A204.1 (cell line): ENCODE data around the gene ZBTB33.

ENCODE experiments used
- FAIRE-seq: peaks from 2 replicates; lab custom pipeline; 2012; peaks lifted over from hg19 to GRCh38; lab: Jason Lieb, UNC

Gene ZBTB33

DNA sequence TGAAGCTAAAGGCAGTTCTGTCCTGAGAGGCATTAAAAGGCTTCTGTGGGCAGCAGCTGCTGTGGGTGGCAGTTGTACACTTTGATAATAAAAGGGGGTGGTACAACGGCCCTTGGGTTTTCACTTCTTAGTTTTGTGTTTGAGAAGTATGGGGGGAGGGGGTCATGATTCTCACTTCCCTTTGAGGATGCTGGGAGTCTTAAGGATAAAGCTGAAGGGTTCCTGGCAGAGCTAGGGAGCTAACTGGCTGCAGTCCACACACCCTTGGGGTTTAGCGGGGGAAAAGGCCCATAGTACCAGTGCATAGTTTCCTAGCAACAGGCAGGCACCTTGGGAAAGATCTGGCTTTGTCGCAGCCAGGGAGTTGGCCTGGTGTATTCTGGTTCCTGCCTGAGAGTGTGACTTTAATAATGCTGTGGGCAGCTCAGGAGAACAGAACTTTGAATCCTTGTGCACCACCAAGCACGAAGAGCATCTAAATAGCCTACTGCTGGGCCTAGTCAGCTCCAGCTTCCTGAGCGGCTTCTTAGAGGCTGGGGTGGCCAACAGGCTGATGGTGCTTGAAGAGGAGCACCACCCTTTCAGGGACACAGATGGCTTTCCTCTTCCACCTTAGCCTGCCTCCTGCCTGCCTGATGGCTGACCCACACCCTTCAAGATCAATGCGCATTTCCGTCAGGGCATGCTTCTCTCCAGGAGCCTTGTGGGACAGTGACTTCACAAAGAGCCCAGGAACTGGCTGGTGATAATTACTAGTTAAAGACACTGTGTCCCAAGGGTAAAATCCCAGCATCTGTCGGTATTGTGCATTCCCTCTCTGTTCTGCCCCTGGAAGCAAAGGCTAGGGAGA is 12.5 kb downstream of the ZBTB33 start:
- FAIRE-seq = no peak

DNA sequence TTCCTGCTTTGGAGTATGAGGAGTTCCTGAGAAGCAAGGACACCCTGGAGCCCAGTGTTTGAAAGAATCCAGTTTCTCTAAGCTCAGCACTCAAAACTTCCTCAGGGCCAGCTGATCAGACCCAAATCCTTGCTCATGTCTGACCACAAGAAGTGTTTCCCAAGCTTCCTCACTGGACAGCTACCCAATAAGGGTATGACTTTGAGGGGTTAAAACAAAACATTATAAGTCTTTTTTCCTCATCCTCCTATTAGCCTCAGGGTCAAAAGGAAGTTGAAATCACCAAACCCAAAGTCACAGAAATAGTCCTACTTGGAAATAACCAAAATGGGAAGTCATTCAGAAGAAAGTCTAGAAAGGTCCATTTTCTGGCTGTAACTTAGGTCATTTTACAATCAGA is 13.7 kb downstream of the ZBTB33 start:
- FAIRE-seq = no peak

DNA sequence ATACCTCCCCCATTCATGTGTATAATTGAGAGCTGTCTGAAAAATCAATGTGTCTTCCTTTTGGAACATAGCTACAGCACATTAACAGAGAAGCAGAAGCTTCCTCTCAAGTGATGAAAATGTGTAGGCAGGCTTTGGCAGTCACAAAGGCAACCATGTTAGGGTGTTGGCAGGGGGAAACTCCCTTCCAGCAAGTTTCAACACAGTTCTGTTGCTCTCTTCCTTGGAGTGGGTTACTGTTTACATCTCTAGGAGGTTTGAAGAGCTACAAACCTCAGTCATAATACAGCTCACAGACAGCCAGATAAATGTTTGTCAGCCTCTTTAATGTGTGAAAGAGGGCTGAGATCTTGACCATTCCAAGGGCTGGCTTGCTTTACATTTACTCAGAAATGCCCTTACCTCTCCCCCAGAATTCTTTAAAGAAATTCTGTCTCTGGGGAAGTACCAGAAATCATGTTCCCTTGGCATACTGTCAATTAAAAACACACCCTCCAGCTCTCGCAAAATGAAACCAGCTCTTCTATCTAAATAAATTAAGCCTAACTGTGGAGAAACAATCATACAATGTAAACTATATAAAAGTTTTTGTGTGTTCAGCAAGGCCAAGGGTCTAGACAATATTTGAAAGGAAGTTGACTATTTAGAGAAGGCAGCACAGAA is 18.9 kb downstream of the ZBTB33 start:
- no peak for FAIRE-seq

DNA sequence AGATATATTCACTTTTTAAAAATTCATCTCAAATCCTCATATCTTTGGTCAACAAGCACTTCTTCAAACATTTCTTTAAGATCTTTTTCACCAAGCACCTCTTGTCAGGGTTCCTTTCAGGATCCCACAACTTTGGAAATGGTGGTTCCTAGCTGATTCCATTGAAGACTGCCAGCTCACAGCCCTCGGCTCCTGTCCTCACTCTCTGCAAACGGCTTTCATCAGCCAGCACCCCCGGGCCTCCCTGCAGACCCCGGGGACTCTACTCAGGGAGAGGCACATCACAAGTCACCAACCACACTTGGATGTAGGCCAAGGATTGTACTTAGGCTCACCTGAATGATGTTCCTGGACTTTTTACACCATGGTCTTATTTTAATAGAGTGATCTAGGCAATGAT is 20.0 kb downstream of the ZBTB33 start:
- FAIRE-seq = no peak

DNA sequence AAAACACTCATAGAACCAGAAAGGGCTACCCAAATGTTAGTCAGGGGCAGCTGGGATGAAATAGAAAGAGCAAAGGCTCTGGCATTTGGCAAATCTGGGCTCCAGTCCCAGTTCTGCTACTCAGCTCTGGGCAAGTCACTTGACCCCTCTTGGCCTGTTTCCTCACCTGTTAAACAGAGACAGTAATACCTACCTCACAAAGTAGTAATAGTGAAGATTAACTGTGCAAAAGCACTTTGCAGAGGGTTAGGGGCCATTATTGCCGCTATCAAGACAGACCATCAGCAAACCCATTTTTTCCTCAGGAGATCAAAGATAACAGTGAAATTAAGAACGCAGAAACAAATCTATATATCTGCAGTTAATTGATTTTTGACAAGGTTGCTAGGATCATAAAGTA is 20.6 kb downstream of the ZBTB33 start:
- no peak for FAIRE-seq

DNA sequence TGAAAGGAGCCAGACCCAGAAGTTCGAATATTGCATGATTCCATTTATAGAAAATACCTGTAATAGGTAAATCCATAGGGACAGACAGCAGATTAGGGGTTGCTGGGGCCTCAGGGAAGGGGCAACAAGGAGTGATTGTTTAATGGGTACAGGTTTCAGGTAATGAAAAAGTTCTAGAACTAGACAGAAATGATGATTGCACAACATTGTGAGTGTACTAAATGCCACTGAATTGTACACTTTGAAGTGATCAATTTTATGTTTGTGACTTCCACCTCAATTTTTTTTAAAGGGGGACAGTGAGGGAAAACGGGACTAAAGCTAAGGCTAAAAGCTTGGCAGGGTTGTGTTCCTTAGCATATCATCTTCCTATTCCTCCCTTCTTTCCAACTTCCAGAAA is 23.5 kb downstream of the ZBTB33 start:
- FAIRE-seq = no peak

DNA sequence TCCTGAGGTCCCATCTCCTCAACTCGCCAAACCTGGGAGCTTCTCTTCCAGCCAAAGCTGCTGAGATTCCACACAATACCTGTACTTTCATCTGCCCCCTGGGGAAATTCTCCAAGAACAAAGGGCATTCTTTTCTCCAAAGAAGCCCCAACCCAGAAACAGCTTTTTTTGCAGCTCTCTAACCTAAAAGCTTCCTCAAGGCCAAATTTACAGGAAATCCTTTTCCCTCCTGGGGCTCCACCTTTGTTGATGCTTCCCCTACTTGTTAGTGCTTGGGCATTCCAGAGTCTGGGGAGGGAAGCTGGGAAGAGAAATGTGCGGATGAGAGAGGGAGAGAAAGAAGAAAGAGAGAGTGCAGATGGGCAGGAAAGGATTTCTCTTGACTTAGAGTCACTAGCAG is 24.3 kb downstream of the ZBTB33 start:
- no peak for FAIRE-seq

DNA sequence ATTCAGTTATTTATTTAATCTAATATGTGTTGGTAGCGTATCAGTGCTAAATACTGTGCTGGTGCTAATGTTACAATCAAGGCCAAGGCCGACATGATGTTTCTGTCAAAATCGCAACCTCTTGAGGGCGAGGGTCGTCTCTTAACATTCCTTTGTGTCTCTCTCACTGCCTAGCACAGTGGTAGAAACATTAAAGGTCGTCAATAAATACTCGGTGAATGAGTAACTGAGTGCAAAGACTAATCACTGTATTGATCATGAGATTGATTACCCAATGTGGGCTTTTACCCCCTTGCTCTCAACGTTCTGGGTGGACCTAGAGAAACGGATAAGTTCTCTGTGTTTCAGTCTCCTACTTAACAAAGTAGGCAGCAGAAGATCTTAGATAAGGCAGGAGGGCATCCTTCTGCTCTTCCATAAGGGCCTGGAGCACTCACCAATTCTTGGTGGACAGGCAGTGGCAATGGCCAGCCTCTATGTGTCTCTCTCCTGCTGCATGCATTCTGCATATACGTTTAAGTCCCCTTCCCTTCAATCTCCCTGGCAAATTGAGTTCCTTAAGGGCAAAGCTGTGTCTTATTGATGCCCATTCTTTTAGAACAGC is 30.5 kb downstream of the ZBTB33 start:
- FAIRE-seq = no peak

DNA sequence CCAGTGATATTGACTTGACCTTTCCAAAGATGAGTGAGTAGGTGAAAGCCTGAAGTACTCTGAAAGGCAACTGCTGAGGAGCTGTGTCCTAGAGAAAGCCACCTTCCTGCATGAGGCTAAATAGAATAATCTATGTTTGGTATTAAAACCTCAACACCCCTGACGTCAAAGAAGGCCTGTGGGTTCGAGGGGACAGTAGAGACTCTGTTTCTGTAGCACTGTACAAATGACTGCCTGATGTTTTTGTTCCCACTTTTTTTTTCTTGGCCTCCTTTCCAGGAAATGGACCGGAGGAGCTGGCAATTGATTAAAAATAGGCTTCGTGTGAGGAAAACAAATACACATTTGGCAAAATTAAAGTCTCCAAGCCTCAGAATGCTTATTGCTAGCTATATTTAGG is 31.1 kb downstream of the ZBTB33 start:
- no peak for FAIRE-seq

DNA sequence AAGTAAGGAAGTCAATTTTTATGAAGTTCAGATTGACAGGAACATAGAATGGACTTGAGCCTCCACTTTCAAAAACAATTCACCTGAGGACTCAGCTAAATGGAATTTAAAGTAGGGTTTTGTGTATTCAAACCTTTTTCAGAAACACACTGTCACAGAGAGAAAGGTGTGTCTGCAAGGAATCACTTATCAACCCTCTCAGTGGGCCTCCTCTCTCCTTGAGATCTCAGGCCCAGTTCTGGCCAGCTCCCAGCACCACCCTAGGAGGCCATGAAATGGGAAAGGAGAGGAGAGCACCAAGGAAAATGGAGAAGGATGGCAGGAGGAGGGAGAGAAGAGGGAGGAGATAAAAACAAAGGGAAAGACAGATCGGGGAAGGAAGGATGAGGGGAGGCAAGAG is 32.1 kb downstream of the ZBTB33 start:
- no peak for FAIRE-seq

DNA sequence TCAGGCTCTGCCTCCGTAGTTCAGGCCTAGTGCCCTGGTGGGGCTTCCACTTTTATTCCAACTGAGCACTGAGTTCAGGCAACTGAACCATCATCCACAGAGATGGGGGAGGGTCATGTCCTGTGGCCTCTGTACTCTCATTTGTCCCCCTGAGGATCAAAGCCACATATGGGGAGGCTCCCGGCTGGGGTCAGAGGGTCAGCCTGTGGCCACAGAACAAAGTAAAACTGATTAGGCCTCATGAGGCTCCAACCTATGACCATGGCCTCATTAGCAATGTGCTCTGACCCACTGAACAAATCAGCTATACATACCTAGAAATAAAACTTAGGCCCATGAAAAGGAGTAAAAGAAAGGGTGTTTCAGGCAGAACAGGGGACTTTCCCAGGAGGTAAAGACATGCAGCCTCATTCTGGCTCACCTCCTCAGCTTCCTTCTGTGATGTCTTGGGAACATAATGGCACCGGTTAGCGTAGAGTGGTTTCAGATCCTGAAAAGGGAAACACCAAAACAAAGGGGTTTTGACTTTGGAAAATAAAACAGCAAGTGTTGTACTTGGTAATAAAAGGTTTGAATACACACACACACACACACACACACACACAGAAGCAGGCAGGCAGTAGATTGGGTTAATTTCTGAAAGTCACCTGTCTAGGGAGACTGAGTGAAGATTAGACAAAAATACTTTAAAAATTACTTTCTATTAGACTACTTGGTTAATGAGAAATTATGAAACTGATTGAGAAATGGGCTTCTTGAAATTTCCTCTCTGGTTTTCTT is 36.3 kb downstream of the ZBTB33 start:
- FAIRE-seq = no peak

DNA sequence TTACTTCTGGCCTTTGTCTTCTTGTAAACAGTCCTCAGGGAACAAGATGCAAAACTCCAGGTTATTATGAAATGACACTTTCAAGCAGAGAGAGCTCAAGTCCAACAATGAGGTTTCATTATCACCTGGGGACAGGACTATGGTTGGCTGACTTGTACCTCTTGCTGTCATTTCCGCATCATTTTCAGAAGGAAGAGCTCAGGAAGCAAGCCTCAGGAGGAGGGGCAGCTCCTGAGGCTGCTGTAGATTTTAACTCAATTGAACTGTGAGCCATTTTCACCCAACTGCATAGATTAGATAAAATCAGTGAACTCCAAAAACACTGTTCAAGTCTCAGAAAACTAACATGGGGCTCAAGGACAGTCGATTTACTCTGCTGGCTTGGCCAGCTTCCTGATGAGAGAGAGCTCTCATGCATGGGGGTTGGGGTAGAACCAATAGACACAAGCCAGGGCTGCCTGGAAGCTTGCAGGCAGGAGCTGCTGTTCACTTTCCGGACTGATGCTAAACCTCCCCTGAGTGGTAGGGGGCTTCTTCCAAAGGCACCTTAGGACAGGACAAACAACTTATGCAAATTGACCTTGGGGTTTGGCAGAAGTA is 37.0 kb downstream of the ZBTB33 start:
- FAIRE-seq = no peak

DNA sequence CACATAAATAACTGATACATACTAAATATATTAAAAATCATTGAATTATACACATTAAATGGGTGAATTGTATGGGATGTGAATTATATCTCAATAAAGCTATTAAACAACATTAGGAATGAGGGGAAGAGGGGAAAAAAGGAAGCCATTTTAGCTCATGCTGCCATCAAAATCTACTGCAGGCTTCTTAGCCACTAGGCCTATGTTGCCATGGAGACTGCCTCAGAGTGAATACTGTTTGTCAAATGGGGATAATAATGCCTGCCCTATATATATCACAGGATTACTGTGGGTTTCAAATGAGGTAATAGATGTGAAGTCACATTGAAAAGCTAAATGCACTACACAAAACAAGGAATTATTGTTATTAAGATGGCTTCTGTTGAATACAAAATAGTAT is 39.5 kb downstream of the ZBTB33 start:
- FAIRE-seq = no peak

DNA sequence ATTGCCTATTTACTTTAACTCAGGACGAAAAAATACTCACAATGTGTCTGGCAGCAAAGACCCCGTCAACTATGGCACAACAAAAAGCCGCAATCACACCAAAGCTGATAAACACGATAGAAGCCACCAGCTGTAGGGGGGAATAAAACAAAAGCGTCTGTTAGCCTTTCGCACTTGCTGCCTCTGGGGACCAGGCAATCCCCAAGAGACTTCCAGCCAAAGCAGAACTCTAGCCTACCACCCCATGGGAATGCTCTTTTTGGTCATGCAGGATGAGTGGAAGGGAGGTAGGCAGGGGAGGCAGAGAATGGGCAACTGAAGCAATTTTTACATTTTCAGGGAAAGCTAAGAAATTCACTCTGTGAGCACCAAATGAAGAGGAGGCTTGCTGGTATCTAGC is 40.6 kb downstream of the ZBTB33 start:
- no peak for FAIRE-seq

DNA sequence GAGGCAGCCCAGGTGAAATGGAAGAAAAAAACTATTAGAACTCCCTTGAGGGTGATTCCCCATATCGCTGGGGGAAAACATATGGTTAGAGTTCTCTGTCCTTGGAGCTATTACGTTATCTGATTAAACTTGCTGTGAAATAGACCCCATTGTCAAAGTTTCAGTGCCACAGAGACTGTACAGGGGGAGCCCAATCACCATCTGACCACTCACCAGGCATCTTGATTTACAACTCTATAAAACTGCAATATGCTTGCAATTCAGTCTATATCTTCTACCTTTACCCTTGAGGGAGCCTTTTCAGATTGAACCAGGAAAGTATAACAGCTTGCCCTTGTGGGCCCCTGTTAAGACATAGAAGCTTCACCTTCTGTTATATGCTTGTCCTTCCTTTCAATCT is 42.4 kb downstream of the ZBTB33 start:
- no peak for FAIRE-seq

DNA sequence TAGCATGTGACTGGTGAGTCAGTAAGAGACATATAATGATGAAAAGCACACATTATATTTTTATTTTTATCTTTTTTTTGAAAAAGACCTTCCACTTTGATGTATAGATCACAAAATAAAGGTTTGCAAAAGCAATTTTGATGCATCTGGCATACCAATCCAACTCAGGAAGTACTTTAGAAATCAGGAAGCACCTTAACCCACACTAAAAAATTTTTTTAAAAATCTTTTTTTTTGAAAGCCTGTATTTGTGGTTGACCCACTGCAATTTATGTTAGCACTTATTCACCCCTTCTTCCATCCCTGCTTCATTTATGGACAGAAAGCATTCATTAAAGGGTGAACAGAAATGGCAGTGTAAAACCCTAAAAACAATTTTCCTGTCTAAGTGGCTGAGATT is 44.0 kb downstream of the ZBTB33 start:
- FAIRE-seq = no peak

DNA sequence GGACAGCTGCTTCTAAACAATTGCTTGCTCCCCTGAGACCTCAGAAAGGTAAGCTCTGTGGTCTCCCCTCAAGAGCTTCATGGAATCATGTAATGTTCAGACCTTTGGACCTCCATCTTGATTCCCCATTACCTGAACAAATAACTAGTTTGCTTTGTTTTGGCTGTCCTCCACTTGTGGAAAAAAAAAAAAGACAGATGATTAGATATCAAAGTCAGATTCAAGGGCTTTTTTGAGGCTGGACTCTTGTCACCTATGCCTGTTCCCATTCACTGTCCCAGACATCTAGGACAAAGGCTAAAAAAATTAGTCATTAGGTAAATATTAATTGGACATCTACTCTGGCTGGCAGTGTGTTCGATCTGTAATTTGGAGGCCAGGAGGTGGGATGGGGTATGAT is 47.3 kb downstream of the ZBTB33 start:
- FAIRE-seq = no peak

DNA sequence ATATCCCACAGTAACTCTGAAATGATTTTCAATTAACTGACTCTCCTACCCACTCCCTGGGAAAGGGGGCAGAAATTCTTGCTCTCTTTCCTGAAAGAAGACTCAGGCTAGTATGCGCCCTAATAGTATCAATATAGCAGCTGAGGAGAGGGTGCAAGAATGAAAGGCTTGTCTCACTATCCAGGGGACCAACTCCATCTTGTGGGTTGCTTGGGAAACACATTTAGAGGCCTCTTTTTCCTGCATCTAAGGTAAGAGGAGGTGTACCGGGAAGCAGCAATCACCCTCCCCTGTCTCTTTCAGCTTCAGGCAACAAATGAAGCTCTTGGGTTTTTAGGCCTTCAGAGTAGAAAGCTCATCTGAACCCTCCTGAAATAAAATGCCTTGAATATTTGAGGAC is 49.3 kb downstream of the ZBTB33 start:
- no peak for FAIRE-seq

DNA sequence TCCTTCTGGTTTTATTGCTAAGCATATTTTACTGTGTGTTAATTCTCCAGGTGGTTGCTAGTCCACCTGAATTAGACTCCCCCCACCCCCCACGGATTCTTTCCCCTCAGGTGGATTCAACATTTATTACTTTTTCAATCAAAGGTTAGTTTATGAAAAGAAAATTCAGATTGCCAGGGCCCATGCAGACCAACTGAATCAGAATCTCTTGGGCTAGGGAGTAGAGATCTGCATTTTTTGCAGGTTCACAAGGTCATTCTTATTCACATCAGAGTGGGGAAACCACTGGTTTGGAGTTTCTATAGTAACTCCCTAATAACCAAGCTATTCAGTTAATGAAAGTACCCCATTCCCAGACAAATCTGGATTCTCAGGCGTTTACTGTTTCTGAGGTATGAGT is 50.9 kb downstream of the ZBTB33 start:
- no peak for FAIRE-seq

DNA sequence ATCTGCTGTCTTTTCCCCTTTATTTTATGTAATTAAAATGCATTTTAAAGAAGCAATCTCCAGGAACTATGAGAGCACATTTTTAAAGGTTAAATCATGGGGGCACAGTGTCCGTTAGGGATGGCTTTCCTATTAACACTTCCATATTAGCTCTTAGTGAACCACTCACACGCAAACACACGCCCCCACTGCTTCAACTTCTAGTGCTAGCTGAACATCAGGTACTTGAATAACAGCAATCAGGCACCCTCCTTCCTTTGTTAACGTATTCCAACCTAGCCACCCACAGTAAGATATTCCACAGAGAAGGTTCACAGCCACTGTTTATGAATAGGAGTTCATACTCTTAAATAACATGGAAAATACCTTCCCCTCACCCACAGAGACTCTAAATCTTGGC is 51.3 kb downstream of the ZBTB33 start:
- FAIRE-seq = no peak

DNA sequence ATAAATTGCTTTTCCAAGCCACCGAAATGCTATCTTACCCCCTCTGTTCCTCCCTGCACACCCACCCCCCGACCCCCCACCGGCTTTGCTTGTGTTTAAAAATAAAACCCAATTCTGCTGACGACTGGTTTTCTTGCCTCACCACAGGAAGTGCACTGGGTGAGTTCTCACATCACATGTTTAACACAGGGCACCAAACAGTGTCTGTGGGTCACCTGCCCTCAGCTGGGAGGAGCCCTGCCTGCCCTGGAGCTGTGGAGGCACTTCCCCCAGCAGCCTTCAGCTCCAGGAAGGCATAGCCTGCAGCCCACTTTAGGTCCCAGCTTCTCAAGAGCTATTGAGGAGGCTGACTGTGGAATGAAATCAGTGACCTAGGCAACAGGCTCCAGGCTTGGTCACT is 51.8 kb downstream of the ZBTB33 start:
- no peak for FAIRE-seq

DNA sequence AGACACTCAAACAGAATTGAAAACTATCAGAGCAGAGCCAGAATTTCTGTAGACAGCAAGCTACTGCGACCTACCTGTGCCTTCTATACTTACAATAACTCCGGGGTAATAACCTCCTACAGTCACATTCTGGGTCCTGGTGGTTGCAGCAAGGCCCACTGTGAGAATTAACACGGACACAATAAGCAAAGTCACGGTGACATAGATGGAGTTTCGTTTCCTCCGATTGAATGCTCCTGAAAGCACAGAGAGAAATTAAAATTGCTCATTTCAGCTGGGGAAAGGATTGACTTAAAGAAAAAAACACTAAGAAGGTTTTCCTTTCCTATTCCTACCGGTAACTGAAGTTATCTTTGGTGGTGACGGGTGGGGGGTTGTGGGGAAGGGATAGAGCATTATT is 53.6 kb downstream of the ZBTB33 start:
- no peak for FAIRE-seq
